ENCODE data around the gene EMILIN2. TPM values are rescaled to one million over a fixed set of nuclear protein-coding genes. Genes with fewer than 3 reads are reported as not detected.

The EMILIN2 gene
- total RNA-seq, 1 donor from 2014 or later = 19.2 TPM

GRCh38 chr18:2853173-2853925 is 6.5 kb downstream of the EMILIN2 start:
- Mint-ChIP-seq H3K4me3 (no peak overlapping the region), H3K27me3 (ENCODE audit: low read depth) (peaks cover 29% of the 10 kb centered on the region), H3K9me3 (no peaks in the 10 kb centered on the region), H3K36me3 (ENCODE audit: low read depth) (no peaks in the 10 kb centered on the region), H3K27ac (ENCODE audit: unreplicated experiment) (no peak overlapping the region), H3K4me1 (peaks cover 4% of the 10 kb centered on the region)
- no peak for DNase-seq (ENCODE audit: low read depth, low spot score)
- TF ChIP-seq CTCF (conservative IDR thresholded peaks at IDR 0.05) = no peak

- no peaks in the 10 kb centered on the region for H3K36me3 Mint-ChIP-seq (ENCODE audit: low read depth)
- no peak for DNase-seq (ENCODE audit: low read depth, low spot score)
- H3K4me1 Mint-ChIP-seq = no peaks in the 10 kb centered on the region
- H3K27ac Mint-ChIP-seq (ENCODE audit: unreplicated experiment) = no peak overlapping the region
- H3K4me3 Mint-ChIP-seq = no peak overlapping the region
- TF ChIP-seq CTCF (conservative IDR thresholded peaks at IDR 0.05) = no peak
- H3K9me3 Mint-ChIP-seq = no peaks in the 10 kb centered on the region
- peaks cover 21% of the 10 kb centered on the region for H3K27me3 Mint-ChIP-seq (ENCODE audit: low read depth)
Observed at GRCh38 chr18:2853926-2854664, 7.3 kb downstream of the EMILIN2 start.

GRCh38 chr18:2854875-2855274 is 8.1 kb downstream of the EMILIN2 start:
- peaks cover 17% of the 10 kb centered on the region for H3K27me3 Mint-ChIP-seq (ENCODE audit: low read depth)
- H3K4me1 Mint-ChIP-seq = no peaks in the 10 kb centered on the region
- H3K9me3 Mint-ChIP-seq = peaks cover 8% of the 10 kb centered on the region
- TF ChIP-seq CTCF (conservative IDR thresholded peaks at IDR 0.05) = no peak
- DNase-seq (ENCODE audit: low read depth, low spot score) = no peak
- peaks cover 4% of the 10 kb centered on the region for H3K36me3 Mint-ChIP-seq (ENCODE audit: low read depth)
- H3K4me3 Mint-ChIP-seq = no peak overlapping the region
- no peak overlapping the region for H3K27ac Mint-ChIP-seq (ENCODE audit: unreplicated experiment)

- peaks cover 4% of the 10 kb centered on the region for H3K36me3 Mint-ChIP-seq (ENCODE audit: low read depth)
- peaks cover 8% of the 10 kb centered on the region for H3K9me3 Mint-ChIP-seq
- DNase-seq (ENCODE audit: low read depth, low spot score) = no peak
- H3K4me1 Mint-ChIP-seq = no peaks in the 10 kb centered on the region
- H3K4me3 Mint-ChIP-seq = no peak overlapping the region
- peaks cover 14% of the 10 kb centered on the region for H3K27me3 Mint-ChIP-seq (ENCODE audit: low read depth)
- no peak for TF ChIP-seq CTCF (conservative IDR thresholded peaks at IDR 0.05)
- H3K27ac Mint-ChIP-seq (ENCODE audit: unreplicated experiment) = no peak overlapping the region
Observed at GRCh38 chr18:2855560-2856350, 8.9 kb downstream of the EMILIN2 start.

- Mint-ChIP-seq H3K36me3 (ENCODE audit: low read depth) (peaks cover 4% of the 10 kb centered on the region), H3K9me3 (peaks cover 8% of the 10 kb centered on the region), H3K4me1 (no peaks in the 10 kb centered on the region), H3K4me3 (no peak overlapping the region), H3K27ac (ENCODE audit: unreplicated experiment) (no peak overlapping the region), H3K27me3 (ENCODE audit: low read depth) (peaks cover 9% of the 10 kb centered on the region)
- TF ChIP-seq CTCF (conservative IDR thresholded peaks at IDR 0.05) = no peak
- DNase-seq (ENCODE audit: low read depth, low spot score) = no peak
Observed at GRCh38 chr18:2856547-2857170, 9.9 kb downstream of the EMILIN2 start.

Measured in neural crest cell (in vitro differentiated cells).